K562 (cell line): ENCODE results near the gene EIF4EBP2. TPM values are rescaled to one million over a fixed set of nuclear protein-coding genes. Genes with fewer than 3 reads are reported as not detected.

ENCODE experiments used
- CXXC5 ChIP-seq: fragments of 250-450 bp; sonication (Bioruptor Pico); IDR thresholded peaks from 2 replicates; pipeline ENCODE4 v1.8.0; 2022; ENCODE audit warnings: inconsistent platforms, mild to moderate bottlenecking, moderate library complexity
- DMBX1 ChIP-seq: fragments of 250-450 bp; sonication (Bioruptor Pico); IDR thresholded peaks from 2 replicates; pipeline ENCODE4 v1.8.0; 2022; ENCODE audit warnings: inconsistent platforms, mild to moderate bottlenecking, moderate library complexity, borderline replicate concordance
- EGR1 ChIP-seq: fragments of 450-650 bp; conservative IDR thresholded peaks from 2 replicates; pipeline ENCODE4 v1.6.1; 2017; ENCODE audit warnings: mild to moderate bottlenecking
- EP300 ChIP-seq: IDR thresholded peaks from 2 replicates; pipeline ENCODE4 v1.6.1; 2012; ENCODE audit warnings: low read length, improper control_type of control experiment
- ESRRA ChIP-seq: fragments of 450-650 bp; IDR thresholded peaks from 2 replicates; pipeline ENCODE4 v1.6.1; 2014; ENCODE audit warnings: low read depth, mild to moderate bottlenecking, moderate library complexity, borderline replicate concordance
- FOXA3 ChIP-seq, 2 experiments: fragments of 450-650 bp in 1 of 2; sonication (generic) in 1 of 2; formaldehyde crosslinking; IDR thresholded peaks in 1 of 2; conservative IDR thresholded peaks in 1 of 2; 2 replicates each; pipeline versions ENCODE4 v1.4.0 to v1.8.0; 2020 to 2022; ENCODE audit warnings: mild to moderate bottlenecking in 2 of 2, missing genetic modification reagents in 1 of 2
- HEY1 ChIP-seq: fragments of 250-450 bp; sonication (Bioruptor Pico); IDR thresholded peaks from 2 replicates; pipeline ENCODE4 v1.5.0; 2020; ENCODE audit warnings: mild to moderate bottlenecking, moderate library complexity, borderline replicate concordance
- HNRNPUL1 ChIP-seq: fragments of 200-400 bp; formaldehyde crosslinking; IDR thresholded peaks from 2 replicates; pipeline ENCODE4 v1.6.1; 2017; ENCODE audit warnings: low read length
- IRF2 ChIP-seq: sonication (generic); formaldehyde crosslinking; IDR thresholded peaks from 2 replicates; pipeline ENCODE4 v1.8.1; 2022; ENCODE audit warnings: mild to moderate bottlenecking, missing genetic modification reagents
- JUNB ChIP-seq: fragments of 450-650 bp; formaldehyde crosslinking; conservative IDR thresholded peaks from 2 replicates; pipeline ENCODE4 v1.4.0; 2020; ENCODE audit warnings: mild to moderate bottlenecking
- MAZ ChIP-seq, 2 experiments: fragments of 450-650 bp in 1 of 2; sonication (generic) in 1 of 2; formaldehyde crosslinking; IDR thresholded peaks in 1 of 2; conservative IDR thresholded peaks in 1 of 2; 2 replicates each; pipeline versions ENCODE4 v1.4.0 to v1.5.0; 2020; ENCODE audit warnings: mild to moderate bottlenecking in 1 of 2, missing genetic modification reagents in 1 of 2
- NFE2L1 ChIP-seq: fragments of 450-650 bp; IDR thresholded peaks from 2 replicates; pipeline ENCODE4 v1.6.1; 2016; ENCODE audit warnings: missing genetic modification characterization, low read depth, mild to moderate bottlenecking, missing compliant biosample characterization, moderate library complexity, borderline replicate concordance
- PHTF2 ChIP-seq: fragments of 250-450 bp; sonication (Bioruptor Pico); IDR thresholded peaks from 2 replicates; pipeline ENCODE4 v1.5.0; 2021; ENCODE audit warnings: mild to moderate bottlenecking
- TARDBP ChIP-seq: fragments of 450-650 bp; IDR thresholded peaks from 2 replicates; pipeline ENCODE4 v1.6.1; 2016
- ZNF184 ChIP-seq: sonication (generic); formaldehyde crosslinking; IDR thresholded peaks from 2 replicates; pipeline ENCODE4 v1.5.0; 2020; ENCODE audit warnings: missing genetic modification reagents
- ZNF589 ChIP-seq: fragments of 200-800 bp; sonication (Bioruptor generic); IDR thresholded peaks from 2 replicates; pipeline ENCODE4 v1.6.1; 2016; ENCODE audit warnings: low read depth, missing genetic modification characterization, missing compliant biosample characterization
- polyA plus RNA-seq, 8 experiments: library from polyadenylated mRNA; depleted of rRNA in 4 of 8; stranded (reverse) in 5 of 8; unstranded in 3 of 8; fragments of >200 nt; fragmentation: Nextera tagmentation in 2 of 8; fragmentation: Illumina TruSeq in 1 of 8; extraction: Ambion mirVana in 2 of 8; extraction: Trizol in 1 of 8; gene quantifications; 2 replicates each; pipeline versions ENCODE4 v1.2.1 to v1.2.3, GENCODE V29; 2011 to 2014; ENCODE audit warnings: inconsistent platforms in 1 of 8, missing spikeins in 1 of 8
- total RNA-seq, 7 experiments: library from RNA; depleted of rRNA in 6 of 7; stranded (reverse); fragments of >200 nt in 6 of 7; fragmentation: Illumina TruSeq in 2 of 7; extraction: Trizol in 2 of 7; gene quantifications; 2 replicates each; pipeline versions ENCODE4 v1.2.1 to v1.2.3, GENCODE V29; 2011 to 2021; ENCODE audit warnings: low replicate concordance in 1 of 7
- TF ChIP-seq, protein P1 (sequence below): sonication (generic); formaldehyde crosslinking; IDR thresholded peaks from 2 replicates; pipeline ENCODE4 v1.8.1; 2023; ENCODE audit warnings: missing genetic modification reagents, mild to moderate bottlenecking, borderline replicate concordance
- TF ChIP-seq, protein P2 (sequence below), 2 experiments: IDR thresholded peaks; 2 replicates each; pipeline ENCODE4 v1.6.1; 2012; ENCODE audit warnings: improper control_type of control experiment in 2 of 2, low read depth in 2 of 2, low read length in 2 of 2, borderline replicate concordance in 1 of 2
- TF ChIP-seq, protein P3 (sequence below): sonication (generic); formaldehyde crosslinking; IDR thresholded peaks from 2 replicates; pipeline ENCODE4 v1.8.1; 2022; ENCODE audit warnings: missing genetic modification reagents

EIF4EBP2 gene
- total and polyA plus RNA-seq, 9 of the 15 experiments (the other 6 are each of a cell fraction or from before 2014, with no cell fraction given): 16.1 to 67.5 (median 38.3) TPM

DNA sequence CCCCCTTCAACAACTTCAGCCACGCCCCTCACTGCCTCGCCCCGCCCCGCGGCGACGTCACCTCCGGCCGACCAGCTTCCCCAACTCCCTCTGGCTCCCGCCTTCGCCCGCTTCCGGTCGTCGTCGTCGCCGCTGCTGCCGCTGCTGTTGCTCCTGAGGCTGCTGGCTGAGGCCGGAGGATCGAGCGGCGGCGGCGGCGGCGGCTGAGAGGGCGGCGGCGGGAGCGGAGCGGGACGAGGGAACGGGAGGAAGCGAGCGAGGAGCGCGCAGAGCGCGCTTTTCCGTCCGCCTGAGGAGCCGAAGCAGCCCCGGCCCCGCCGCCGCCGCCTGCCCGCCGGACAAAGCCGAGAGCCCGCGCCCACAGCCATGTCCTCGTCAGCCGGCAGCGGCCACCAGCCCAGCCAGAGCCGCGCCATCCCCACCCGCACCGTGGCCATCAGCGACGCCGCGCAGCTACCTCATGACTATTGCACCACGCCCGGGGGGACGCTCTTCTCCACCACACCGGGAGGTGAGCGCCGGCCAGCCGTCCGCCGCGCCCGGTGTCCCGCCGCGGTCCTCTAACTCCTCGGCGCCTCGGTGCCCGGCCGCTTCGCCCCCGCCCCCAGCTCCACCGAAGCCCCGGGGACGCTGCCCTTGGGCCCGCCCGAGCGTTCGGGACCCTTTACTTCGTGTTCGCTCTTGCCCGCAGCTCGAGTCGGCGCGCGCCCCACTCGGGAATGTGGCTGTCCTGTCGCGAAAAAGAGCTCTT lies at the start of gene EIF4EBP2 (continued):
- TF ChIP-seq, protein P1, sequence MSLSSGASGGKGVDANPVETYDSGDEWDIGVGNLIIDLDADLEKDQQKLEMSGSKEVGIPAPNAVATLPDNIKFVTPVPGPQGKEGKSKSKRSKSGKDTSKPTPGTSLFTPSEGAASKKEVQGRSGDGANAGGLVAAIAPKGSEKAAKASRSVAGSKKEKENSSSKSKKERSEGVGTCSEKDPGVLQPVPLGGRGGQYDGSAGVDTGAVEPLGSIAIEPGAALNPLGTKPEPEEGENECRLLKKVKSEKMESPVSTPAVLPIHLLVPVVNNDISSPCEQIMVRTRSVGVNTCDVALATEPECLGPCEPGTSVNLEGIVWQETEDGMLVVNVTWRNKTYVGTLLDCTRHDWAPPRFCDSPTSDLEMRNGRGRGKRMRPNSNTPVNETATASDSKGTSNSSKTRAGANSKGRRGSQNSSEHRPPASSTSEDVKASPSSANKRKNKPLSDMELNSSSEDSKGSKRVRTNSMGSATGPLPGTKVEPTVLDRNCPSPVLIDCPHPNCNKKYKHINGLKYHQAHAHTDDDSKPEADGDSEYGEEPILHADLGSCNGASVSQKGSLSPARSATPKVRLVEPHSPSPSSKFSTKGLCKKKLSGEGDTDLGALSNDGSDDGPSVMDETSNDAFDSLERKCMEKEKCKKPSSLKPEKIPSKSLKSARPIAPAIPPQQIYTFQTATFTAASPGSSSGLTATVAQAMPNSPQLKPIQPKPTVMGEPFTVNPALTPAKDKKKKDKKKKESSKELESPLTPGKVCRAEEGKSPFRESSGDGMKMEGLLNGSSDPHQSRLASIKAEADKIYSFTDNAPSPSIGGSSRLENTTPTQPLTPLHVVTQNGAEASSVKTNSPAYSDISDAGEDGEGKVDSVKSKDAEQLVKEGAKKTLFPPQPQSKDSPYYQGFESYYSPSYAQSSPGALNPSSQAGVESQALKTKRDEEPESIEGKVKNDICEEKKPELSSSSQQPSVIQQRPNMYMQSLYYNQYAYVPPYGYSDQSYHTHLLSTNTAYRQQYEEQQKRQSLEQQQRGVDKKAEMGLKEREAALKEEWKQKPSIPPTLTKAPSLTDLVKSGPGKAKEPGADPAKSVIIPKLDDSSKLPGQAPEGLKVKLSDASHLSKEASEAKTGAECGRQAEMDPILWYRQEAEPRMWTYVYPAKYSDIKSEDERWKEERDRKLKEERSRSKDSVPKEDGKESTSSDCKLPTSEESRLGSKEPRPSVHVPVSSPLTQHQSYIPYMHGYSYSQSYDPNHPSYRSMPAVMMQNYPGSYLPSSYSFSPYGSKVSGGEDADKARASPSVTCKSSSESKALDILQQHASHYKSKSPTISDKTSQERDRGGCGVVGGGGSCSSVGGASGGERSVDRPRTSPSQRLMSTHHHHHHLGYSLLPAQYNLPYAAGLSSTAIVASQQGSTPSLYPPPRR (CRISPR knock-in tag): peak; percentile 4; the same call in 1 of the 2 replicates
- peak; percentile 77 for TF ChIP-seq CXXC5 (CRISPR knock-in tag)
- TF ChIP-seq NFE2L1 (tag): no peak
- TF ChIP-seq TARDBP: no peak
- no peak; the same call in 1 of the 2 replicates for TF ChIP-seq EGR1
- TF ChIP-seq FOXA3 (CRISPR knock-in tag; conservative IDR thresholded peaks at IDR 0.05 in 1 of 2, IDR thresholded peaks at IDR 0.05 in 1 of 2): no peak; a peak in 1 of 4 replicates
- TF ChIP-seq, protein P2, sequence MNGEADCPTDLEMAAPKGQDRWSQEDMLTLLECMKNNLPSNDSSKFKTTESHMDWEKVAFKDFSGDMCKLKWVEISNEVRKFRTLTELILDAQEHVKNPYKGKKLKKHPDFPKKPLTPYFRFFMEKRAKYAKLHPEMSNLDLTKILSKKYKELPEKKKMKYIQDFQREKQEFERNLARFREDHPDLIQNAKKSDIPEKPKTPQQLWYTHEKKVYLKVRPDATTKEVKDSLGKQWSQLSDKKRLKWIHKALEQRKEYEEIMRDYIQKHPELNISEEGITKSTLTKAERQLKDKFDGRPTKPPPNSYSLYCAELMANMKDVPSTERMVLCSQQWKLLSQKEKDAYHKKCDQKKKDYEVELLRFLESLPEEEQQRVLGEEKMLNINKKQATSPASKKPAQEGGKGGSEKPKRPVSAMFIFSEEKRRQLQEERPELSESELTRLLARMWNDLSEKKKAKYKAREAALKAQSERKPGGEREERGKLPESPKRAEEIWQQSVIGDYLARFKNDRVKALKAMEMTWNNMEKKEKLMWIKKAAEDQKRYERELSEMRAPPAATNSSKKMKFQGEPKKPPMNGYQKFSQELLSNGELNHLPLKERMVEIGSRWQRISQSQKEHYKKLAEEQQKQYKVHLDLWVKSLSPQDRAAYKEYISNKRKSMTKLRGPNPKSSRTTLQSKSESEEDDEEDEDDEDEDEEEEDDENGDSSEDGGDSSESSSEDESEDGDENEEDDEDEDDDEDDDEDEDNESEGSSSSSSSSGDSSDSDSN (IDR thresholded peaks at IDR 0.05; ENCODE audit: borderline replicate concordance in 1 of 2, low read depth in 2 of 2, low read length in 2 of 2): peak; percentile 67 to 83; a peak in 3 of 4 replicates
- TF ChIP-seq HEY1 (CRISPR knock-in tag): no peak
- no peak for TF ChIP-seq HNRNPUL1
- no peak for TF ChIP-seq ZNF589 (CRISPR knock-in tag)
- no peak for TF ChIP-seq DMBX1 (CRISPR knock-in tag)
- TF ChIP-seq ESRRA: peak; percentile 20; the same call in 1 of the 2 replicates
- no peak for TF ChIP-seq IRF2 (CRISPR knock-in tag)
- TF ChIP-seq, protein P3, sequence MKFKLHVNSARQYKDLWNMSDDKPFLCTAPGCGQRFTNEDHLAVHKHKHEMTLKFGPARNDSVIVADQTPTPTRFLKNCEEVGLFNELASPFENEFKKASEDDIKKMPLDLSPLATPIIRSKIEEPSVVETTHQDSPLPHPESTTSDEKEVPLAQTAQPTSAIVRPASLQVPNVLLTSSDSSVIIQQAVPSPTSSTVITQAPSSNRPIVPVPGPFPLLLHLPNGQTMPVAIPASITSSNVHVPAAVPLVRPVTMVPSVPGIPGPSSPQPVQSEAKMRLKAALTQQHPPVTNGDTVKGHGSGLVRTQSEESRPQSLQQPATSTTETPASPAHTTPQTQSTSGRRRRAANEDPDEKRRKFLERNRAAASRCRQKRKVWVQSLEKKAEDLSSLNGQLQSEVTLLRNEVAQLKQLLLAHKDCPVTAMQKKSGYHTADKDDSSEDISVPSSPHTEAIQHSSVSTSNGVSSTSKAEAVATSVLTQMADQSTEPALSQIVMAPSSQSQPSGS: no peak
- TF ChIP-seq PHTF2 (CRISPR knock-in tag): no peak
- TF ChIP-seq ZNF184 (CRISPR knock-in tag): no peak
- TF ChIP-seq MAZ (CRISPR knock-in tag; conservative IDR thresholded peaks at IDR 0.05 in 1 of 2, IDR thresholded peaks at IDR 0.05 in 1 of 2): peak; percentile 83 to 89
- no peak for TF ChIP-seq JUNB (CRISPR knock-in tag)
- no peak for TF ChIP-seq EP300
